NT2/D1 (cell line): ENCODE measurements around the gene ETHE1.

ENCODE experiments used
- SUZ12 ChIP-seq: IDR thresholded peaks from 2 replicates; pipeline ENCODE4 v1.6.1; 2011; ENCODE audit not compliant: insufficient read length, insufficient read depth; ENCODE audit errors: extremely low read depth
- YY1 ChIP-seq: IDR thresholded peaks from 2 replicates; pipeline ENCODE4 v1.6.1; 2011; ENCODE audit not compliant: insufficient read length, insufficient read depth
- ZNF274 ChIP-seq: IDR thresholded peaks from 2 replicates; pipeline ENCODE4 v1.6.1; 2011; ENCODE audit warnings: mild to moderate bottlenecking, low read depth, low read length

DNA sequence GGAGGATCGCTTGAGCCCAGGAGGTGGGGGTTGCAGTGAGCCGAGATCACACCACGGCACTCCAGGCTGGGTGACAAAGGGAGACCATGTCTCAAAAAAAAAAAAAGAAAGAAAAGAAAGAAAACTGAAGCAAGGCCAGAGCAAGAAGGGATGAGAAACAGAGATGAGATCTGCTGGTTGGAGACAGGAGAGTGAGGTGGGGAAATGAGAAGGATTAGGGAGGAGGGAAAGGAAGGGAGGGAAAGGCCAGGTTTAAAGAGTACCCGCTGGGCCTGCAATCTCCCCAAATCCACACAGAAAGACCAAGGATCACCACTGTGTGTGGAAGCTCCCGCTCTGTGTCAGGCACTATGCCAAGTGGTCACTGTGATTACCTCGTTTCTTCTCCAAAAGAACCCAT is 45.3 kb downstream of the ETHE1 start:
- no peak for TF ChIP-seq ZNF274
- no peak for TF ChIP-seq YY1
- TF ChIP-seq SUZ12: no peak
